ENCODE measurements around the gene HBG1.
A peak's percentile ranks its signal among the peaks of the same experiment; 100 is the strongest.

HBG1 gene

GRCh38 chr11:5226732-5227310, 22.8 kb downstream of the HBG1 start, which contains the start of gene HBB:
Gene HBB, minus strand, starts transcription at chr11:5227071. Its CDS starts 50 bp downstream, at chr11:5227021.
- DNase-seq (ENCODE audit: low read depth): no peak

GRCh38 chr11:5225480-5225871, 24.2 kb downstream of the HBG1 start:
- DNase-seq (ENCODE audit: low read depth): no peak

DNA sequence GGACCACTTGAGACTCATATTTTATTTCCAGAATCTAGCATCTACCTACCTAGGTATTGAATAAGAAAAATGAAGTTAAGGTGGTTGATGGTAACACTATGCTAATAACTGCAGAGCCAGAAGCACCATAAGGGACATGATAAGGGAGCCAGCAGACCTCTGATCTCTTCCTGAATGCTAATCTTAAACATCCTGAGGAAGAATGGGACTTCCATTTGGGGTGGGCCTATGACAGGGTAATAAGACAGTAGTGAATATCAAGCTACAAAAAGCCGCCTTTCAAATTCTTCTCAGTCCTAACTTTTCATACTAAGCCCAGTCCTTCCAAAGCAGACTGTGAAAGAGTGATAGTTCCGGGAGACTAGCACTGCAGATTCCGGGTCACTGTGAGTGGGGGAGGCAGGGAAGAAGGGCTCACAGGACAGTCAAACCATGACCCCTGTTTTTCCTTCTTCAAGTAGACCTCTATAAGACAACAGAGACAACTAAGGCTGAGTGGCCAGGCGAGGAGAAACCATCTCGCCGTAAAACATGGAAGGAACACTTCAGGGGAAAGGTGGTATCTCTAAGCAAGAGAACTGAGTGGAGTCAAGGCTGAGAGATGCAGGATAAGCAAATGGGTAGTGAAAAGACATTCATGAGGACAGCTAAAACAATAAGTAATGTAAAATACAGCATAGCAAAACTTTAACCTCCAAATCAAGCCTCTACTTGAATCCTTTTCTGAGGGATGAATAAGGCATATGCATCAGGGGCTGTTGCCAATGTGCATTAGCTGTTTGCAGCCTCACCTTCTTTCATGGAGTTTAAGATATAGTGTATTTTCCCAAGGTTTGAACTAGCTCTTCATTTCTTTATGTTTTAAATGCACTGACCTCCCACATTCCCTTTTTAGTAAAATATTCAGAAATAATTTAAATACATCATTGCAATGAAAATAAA, 24.8 kb downstream of the HBG1 start:
- DNase-seq (ENCODE audit: low read depth): no peak

GRCh38 chr11:5223686-5224085, 26.0 kb downstream of the HBG1 start:
- DNase-seq (ENCODE audit: low read depth): no peak

DNA sequence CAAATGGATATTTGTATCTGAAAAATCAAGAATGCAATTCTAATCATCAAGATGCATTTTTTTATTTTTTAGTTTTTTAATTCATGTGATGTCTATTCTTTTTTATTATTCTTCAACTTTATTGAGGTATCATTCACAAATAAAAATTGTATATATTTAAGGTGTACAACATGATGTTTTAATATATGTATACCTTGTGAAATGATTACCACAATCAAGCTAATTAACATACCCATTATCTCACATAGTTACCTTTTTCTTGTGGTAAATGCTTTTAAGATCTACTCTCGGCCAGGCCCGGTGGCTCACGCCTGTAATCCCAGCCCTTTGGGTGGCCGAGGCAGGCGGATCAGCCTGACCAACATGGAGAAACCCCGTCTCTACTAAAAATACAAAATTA, 26.5 kb downstream of the HBG1 start:
- DNase-seq (ENCODE audit: low read depth): no peak

DNA sequence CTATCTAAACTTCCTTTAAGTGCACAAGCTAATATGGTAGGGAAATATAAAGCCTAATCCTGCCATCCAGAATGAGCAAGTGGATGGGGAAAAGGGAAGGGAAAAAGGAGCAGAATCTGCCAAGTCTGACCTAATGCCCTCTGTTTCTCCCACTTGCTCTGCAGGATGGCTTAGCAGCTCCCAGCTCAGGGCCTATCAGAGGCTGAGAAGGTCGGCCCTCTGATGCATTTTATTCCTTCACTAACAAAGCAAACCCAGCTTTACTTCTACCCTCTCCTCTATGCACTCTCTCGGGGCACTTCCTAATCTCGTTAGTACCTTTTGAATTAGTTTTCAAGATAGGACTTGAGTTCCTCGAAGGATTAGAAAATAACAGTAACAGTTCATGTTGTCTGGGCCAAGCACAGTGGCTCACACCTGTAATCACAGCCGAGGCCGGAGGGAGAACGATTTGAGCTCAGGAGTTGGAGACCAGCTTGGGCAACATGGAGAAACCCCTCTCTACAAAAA, 39.2 kb downstream of the HBG1 start:
- no peak for DNase-seq (ENCODE audit: low read depth)

DNA sequence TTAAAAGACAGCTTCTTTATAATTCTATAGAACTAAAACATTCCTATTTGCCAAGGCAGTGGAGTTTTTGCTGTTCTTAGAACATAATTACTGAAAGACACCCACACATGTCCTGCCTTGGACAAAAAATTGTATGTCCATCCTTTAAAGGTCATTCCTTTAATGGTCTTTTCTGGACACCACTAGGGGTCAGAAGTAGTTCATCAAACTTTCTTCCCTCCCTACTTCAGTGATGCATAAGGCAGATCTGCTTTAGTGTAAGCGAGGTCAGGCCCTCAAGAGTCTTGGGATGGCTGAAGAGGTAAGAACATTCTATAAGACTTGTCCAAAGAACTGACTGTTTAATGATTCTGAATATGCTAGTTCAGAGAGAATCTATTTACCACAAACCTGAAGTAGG, 44.9 kb downstream of the HBG1 start:
- peak; percentile 79 for DNase-seq (ENCODE audit: low read depth)

DNA sequence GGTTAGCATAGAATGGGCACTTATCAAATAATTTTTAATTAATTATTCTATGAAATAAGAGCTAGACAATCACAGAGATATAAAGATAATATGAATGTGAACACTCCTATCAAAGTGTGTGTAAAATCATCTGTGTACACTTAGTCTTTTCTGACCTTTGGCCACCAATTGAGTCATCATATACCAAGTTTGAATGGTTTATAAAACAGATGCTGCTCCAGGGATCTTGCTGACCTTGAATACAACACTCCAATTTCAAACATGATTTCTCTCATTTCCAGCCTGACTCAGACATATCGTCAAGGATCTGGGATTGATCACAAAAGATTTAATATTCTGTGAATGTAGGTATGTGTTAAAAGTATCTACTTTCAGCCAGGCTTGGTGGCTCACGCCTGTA, 46.3 kb downstream of the HBG1 start:
- DNase-seq (ENCODE audit: low read depth): no peak

DNA sequence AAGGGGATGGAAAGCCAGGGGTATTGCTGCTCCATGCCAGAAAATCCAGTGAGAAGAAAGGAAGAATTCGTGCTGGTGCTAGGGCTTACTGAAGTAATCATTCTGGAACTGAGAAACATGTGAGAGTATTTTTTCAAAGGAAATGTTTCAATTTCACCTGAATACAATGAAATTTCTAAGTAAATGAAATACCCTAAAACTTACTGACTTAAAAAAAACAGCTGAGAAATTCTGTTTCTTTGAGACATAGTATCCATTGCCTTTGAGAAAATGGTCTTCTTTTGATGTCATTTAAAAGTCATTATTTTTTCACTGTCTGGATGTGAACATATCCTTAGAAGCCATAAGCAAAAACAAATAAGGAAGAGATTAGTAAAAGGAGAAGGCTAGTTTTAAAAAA, 49.1 kb downstream of the HBG1 start, which contains the start of gene OR51V1:
Gene OR51V1 (minus strand): TSS at position 101 of the 400 bp plus-strand sequence. CDS start 0 bp downstream, at position 101.
- no peak for DNase-seq (ENCODE audit: low read depth)

GRCh38 chr11:5198285-5198684, 51.4 kb downstream of the HBG1 start:
- DNase-seq (ENCODE audit: low read depth): no peak

Measured in EH (cell line).